HepG2 (cell line): Measurements from ENCODE around the gene ARL3. TPM values are rescaled to one million over a fixed set of nuclear protein-coding genes. Genes with fewer than 3 reads are reported as not detected.

Experiments used
- ATM ChIP-seq: fragments of 450-650 bp; IDR thresholded peaks from 2 replicates; pipeline ENCODE4 v1.7.1; 2017; ENCODE audit warnings: mild to moderate bottlenecking, borderline replicate concordance
- CCAR2 ChIP-seq: fragments of 200-400 bp; formaldehyde crosslinking; optimal IDR thresholded peaks from 2 replicates; pipeline ENCODE3; 2018; ENCODE audit warnings: low read depth, mild to moderate bottlenecking, low read length, moderate library complexity
- FIP1L1 ChIP-seq: fragments of 200-400 bp; formaldehyde crosslinking; IDR thresholded peaks from 2 replicates; pipeline ENCODE4 v1.6.1; 2018; ENCODE audit warnings: low read depth, mild to moderate bottlenecking, low read length, moderate library complexity, borderline replicate concordance; ENCODE audit not compliant: insufficient read depth
- HCFC1 ChIP-seq: fragments of 150-350 bp; IDR thresholded peaks from 2 replicates; pipeline ENCODE4 v1.6.1; 2014; ENCODE audit warnings: low read depth, low read length
- HMGXB4 ChIP-seq, 2 experiments: sonication (generic) in 1 of 2; formaldehyde crosslinking in 1 of 2; IDR thresholded peaks; 2 replicates each; pipeline versions ENCODE4 v1.4.0 to v1.6.1; 2018 to 2020; ENCODE audit warnings: missing genetic modification reagents in 2 of 2, borderline replicate concordance in 1 of 2, low read depth in 1 of 2, mild to moderate bottlenecking in 1 of 2, missing biosample characterization in 1 of 2
- MYC ChIP-seq: sonication (generic); formaldehyde crosslinking; IDR thresholded peaks from 2 replicates; pipeline ENCODE4 v1.9.0; 2021; ENCODE audit warnings: missing genetic modification reagents, borderline replicate concordance
- NRL ChIP-seq: sonication (generic); formaldehyde crosslinking; IDR thresholded peaks from 2 replicates; pipeline ENCODE4 v1.5.0; 2020; ENCODE audit warnings: missing genetic modification reagents, mild to moderate bottlenecking, moderate library complexity, borderline replicate concordance
- PHF5A ChIP-seq: IDR thresholded peaks from one replicate; pipeline ENCODE4 v1.6.1; 2018; ENCODE audit warnings: low read depth, missing genetic modification reagents; ENCODE audit not compliant: unreplicated experiment
- SALL2 ChIP-seq: sonication (generic); formaldehyde crosslinking; IDR thresholded peaks from 2 replicates; pipeline ENCODE4 v1.8.1; 2023; ENCODE audit warnings: mild to moderate bottlenecking, missing genetic modification reagents, inconsistent platforms
- SCMH1 ChIP-seq: sonication (generic); formaldehyde crosslinking; IDR thresholded peaks from 2 replicates; pipeline ENCODE4 v1.9.0; 2021; ENCODE audit warnings: missing genetic modification reagents, mild to moderate bottlenecking, borderline replicate concordance
- SMC3 ChIP-seq: IDR thresholded peaks from 2 replicates; pipeline ENCODE4 v1.6.1; 2011; ENCODE audit warnings: low read length, improper control_type of control experiment
- TFDP2 ChIP-seq: sonication (generic); formaldehyde crosslinking; IDR thresholded peaks from 2 replicates; pipeline ENCODE4 v1.4.0; 2020; ENCODE audit warnings: missing genetic modification reagents
- ZMYM4 ChIP-seq: sonication (generic); formaldehyde crosslinking; IDR thresholded peaks from 2 replicates; pipeline ENCODE4 v1.8.1; 2023; ENCODE audit warnings: mild to moderate bottlenecking, missing genetic modification reagents
- ZNF232 ChIP-seq: sonication (generic); formaldehyde crosslinking; IDR thresholded peaks from 2 replicates; pipeline ENCODE4 v1.4.0; 2020; ENCODE audit warnings: missing genetic modification reagents, borderline replicate concordance
- ZNF446 ChIP-seq: sonication (generic); formaldehyde crosslinking; IDR thresholded peaks from 2 replicates; pipeline ENCODE4 v1.5.0; 2020; ENCODE audit warnings: mild to moderate bottlenecking, missing genetic modification reagents
- ZNF704 ChIP-seq: sonication (generic); formaldehyde crosslinking; IDR thresholded peaks from 2 replicates; pipeline ENCODE4 v1.8.1; 2023; ENCODE audit warnings: mild to moderate bottlenecking, inconsistent platforms, moderate library complexity, missing genetic modification reagents, borderline replicate concordance
- ZNF776 ChIP-seq: sonication (generic); formaldehyde crosslinking; IDR thresholded peaks from 2 replicates; pipeline ENCODE4 v1.4.0; 2020; ENCODE audit warnings: mild to moderate bottlenecking, missing genetic modification reagents
- ZNF878 ChIP-seq: sonication (generic); formaldehyde crosslinking; IDR thresholded peaks from 2 replicates; pipeline ENCODE4 v1.8.1; 2023; ENCODE audit warnings: mild to moderate bottlenecking, missing genetic modification reagents, moderate library complexity
- ZUFSP ChIP-seq: sonication (generic); formaldehyde crosslinking; IDR thresholded peaks from 2 replicates; pipeline ENCODE4 v1.9.0; 2021; ENCODE audit warnings: missing genetic modification reagents, mild to moderate bottlenecking, borderline replicate concordance
- polyA plus RNA-seq, 8 experiments: library from polyadenylated mRNA; depleted of rRNA in 3 of 8; stranded (reverse) in 7 of 8; unstranded in 1 of 8; fragments of >200 nt; fragmentation: Illumina TruSeq in 4 of 8; extraction: Trizol in 4 of 8; gene quantifications; 2 replicates each; pipeline versions ENCODE4 v1.2.1 to v1.2.3, GENCODE V29; 2011 to 2016; ENCODE audit warnings: low read depth in 4 of 8, missing spikeins in 1 of 8, mixed read lengths in 1 of 8; ENCODE audit not compliant: insufficient read depth in 1 of 8
- total RNA-seq, 5 experiments: library from RNA; depleted of rRNA; stranded (reverse); fragments of >200 nt; fragmentation: Illumina TruSeq; extraction: Trizol; gene quantifications; 2 replicates each; pipeline ENCODE4 v1.2.3, GENCODE V29; 2016; ENCODE audit warnings: low read depth in 1 of 5

ARL3 gene
- total and polyA plus RNA-seq, 2 of the 13 experiments (the other 11 are each of a cell fraction or from before 2014, with no cell fraction given), result 5.2 to 6.6 TPM

- TF ChIP-seq SALL2 (CRISPR knock-in tag) (peak; percentile 54; the same call in 1 of the 2 replicates), CCAR2 (no peak), ZNF446 (CRISPR knock-in tag) (peak; percentile 94; the same call in 1 of the 2 replicates), SMC3 (no peak), SCMH1 (CRISPR knock-in tag) (no peak), MYC (CRISPR knock-in tag) (peak; percentile 98), HCFC1 (no peak), ZNF232 (CRISPR knock-in tag) (no peak; the same call in none of the 2 replicates), ATM (no peak), ZNF704 (CRISPR knock-in tag) (peak; percentile 86; the same call in 1 of the 2 replicates), ZNF878 (CRISPR knock-in tag) (no peak; the same call in 1 of the 2 replicates), FIP1L1 (no peak; the same call in 1 of the 2 replicates), PHF5A (CRISPR knock-in tag) (peak; percentile 24), ZUFSP (CRISPR knock-in tag) (no peak), TFDP2 (CRISPR knock-in tag) (peak; percentile 83), HMGXB4 (CRISPR knock-in tag; IDR thresholded peaks at IDR 0.05; ENCODE audit: borderline replicate concordance in 1 of 2, low read depth in 1 of 2) (peak; percentile 91 to 98), ZNF776 (CRISPR knock-in tag) (peak; percentile 97), ZMYM4 (CRISPR knock-in tag) (peak; percentile 72), NRL (peak; percentile 90)
Measured at GRCh38 chr10:102644646-102645387, 69.4 kb downstream of the ARL3 start (continued).
